Coronary artery (tissue), 2 donors: ENCODE data around the gene CPLX1.

Source experiments
- DNase-seq: peaks from one replicate; pipeline ENCODE4 v3.0.0-alpha.2; 2017; ENCODE audit warnings: low spot score
- H3K27ac ChIP-seq, 2 donors: fragments of 200-600 bp; sonication (generic); one replicate each; pipeline ENCODE4 v1.5.1; 2016 to 2019
- H3K4me3 ChIP-seq: fragments of 200-600 bp; sonication (generic); 2 replicates; pipeline ENCODE4 v1.5.1; 2016; ENCODE audit warnings: mild to moderate bottlenecking, moderate library complexity
- CTCF ChIP-seq: fragments of 200-600 bp; sonication (generic); IDR thresholded peaks from one replicate; pipeline ENCODE4 v1.5.1; 2019; ENCODE audit warnings: antibody characterized with exemption

The CPLX1 gene

GRCh38 chr4:855880-856224 lies 29.9 kb upstream of the CPLX1 start:
- TF ChIP-seq CTCF = no peak
- Histone ChIP-seq H3K27ac (no peak overlapping the region), H3K4me3 (no peak overlapping the region)
- DNase-seq = no peak

GRCh38 chr4:854356-854755 lies 28.4 kb upstream of the CPLX1 start:
- Histone ChIP-seq H3K27ac (no peak overlapping the region), H3K4me3 (no peak overlapping the region)
- TF ChIP-seq CTCF = no peak
- no peak for DNase-seq

- no peak overlapping the region for H3K27ac ChIP-seq
- DNase-seq = no peak
- TF ChIP-seq CTCF = no peak
- H3K4me3 ChIP-seq = no peak overlapping the region
These were observed 27.5 kb upstream of the CPLX1 start for GRCh38 chr4:853416-853781.

- no peak for DNase-seq
- Histone ChIP-seq H3K27ac (no peak overlapping the region), H3K4me3 (no peak overlapping the region)
- TF ChIP-seq CTCF = no peak
These were observed 25.9 kb upstream of the CPLX1 start for GRCh38 chr4:851701-852430.

GRCh38 chr4:850323-850945 lies 24.5 kb upstream of the CPLX1 start:
- DNase-seq = no peak

GRCh38 chr4:849478-850175 lies 23.7 kb upstream of the CPLX1 start:
- no peak overlapping the region for H3K27ac ChIP-seq
- H3K4me3 ChIP-seq = no peak overlapping the region
- no peak for DNase-seq
- TF ChIP-seq CTCF = no peak

More at GRCh38 chr4:850323-850945, 24.5 kb upstream of the CPLX1 start:
- TF ChIP-seq CTCF = no peak
- H3K27ac ChIP-seq = no peak overlapping the region
- no peak overlapping the region for H3K4me3 ChIP-seq
